Measurements from ENCODE around the gene VLDLR. TPM values are rescaled to one million over a fixed set of nuclear protein-coding genes. Genes with fewer than 3 reads are reported as not detected.

VLDLR gene
- 26.6 TPM for polyA plus RNA-seq (2012; ENCODE audit: insufficient read length, low read depth)

DNA sequence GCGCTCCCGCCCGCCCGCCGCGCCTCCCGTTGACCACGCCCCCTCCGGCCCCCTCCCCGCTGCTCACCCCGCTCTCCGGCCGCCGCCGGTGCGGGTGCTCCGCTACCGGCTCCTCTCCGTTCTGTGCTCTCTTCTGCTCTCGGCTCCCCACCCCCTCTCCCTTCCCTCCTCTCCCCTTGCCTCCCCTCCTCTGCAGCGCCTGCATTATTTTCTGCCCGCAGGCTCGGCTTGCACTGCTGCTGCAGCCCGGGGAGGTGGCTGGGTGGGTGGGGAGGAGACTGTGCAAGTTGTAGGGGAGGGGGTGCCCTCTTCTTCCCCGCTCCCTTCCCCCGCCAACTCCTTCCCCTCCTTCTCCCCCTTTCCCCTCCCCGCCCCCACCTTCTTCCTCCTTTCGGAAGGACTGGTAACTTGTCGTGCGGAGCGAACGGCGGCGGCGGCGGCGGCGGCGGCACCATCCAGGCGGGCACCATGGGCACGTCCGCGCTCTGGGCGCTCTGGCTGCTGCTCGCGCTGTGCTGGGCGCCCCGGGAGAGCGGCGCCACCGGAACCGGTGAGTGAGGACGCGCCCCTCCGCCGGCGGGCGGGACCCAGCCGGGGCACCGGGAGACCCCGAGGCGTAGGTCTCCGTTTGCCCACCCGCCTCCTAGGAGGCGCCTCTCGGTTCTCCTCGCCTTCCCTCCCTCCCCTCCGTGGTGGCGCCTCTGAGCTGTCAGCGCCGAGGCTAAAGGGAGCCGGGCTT lies at the start of gene VLDLR:
TSS of gene VLDLR (plus strand) at position 66 of the 739 bp plus-strand sequence. CDS start at position 469, 403 bp downstream.
- TF ChIP-seq TAF1 (IDR thresholded peaks at IDR 0.05; ENCODE audit: borderline replicate concordance, insufficient read depth, low read length) (no peak), POLR2AphosphoS5 (IDR thresholded peaks at IDR 0.05; ENCODE audit: low read depth, low read length) (no peak), SIN3A (IDR thresholded peaks at IDR 0.05; ENCODE audit: borderline replicate concordance, insufficient read depth, low read length) (no peak), FOXP2 (optimal IDR thresholded peaks at IDR 0.05; ENCODE audit: borderline replicate concordance, extremely low read depth, extremely low read length, insufficient read depth) (no peak)
- TF ChIP-seq, protein P1, sequence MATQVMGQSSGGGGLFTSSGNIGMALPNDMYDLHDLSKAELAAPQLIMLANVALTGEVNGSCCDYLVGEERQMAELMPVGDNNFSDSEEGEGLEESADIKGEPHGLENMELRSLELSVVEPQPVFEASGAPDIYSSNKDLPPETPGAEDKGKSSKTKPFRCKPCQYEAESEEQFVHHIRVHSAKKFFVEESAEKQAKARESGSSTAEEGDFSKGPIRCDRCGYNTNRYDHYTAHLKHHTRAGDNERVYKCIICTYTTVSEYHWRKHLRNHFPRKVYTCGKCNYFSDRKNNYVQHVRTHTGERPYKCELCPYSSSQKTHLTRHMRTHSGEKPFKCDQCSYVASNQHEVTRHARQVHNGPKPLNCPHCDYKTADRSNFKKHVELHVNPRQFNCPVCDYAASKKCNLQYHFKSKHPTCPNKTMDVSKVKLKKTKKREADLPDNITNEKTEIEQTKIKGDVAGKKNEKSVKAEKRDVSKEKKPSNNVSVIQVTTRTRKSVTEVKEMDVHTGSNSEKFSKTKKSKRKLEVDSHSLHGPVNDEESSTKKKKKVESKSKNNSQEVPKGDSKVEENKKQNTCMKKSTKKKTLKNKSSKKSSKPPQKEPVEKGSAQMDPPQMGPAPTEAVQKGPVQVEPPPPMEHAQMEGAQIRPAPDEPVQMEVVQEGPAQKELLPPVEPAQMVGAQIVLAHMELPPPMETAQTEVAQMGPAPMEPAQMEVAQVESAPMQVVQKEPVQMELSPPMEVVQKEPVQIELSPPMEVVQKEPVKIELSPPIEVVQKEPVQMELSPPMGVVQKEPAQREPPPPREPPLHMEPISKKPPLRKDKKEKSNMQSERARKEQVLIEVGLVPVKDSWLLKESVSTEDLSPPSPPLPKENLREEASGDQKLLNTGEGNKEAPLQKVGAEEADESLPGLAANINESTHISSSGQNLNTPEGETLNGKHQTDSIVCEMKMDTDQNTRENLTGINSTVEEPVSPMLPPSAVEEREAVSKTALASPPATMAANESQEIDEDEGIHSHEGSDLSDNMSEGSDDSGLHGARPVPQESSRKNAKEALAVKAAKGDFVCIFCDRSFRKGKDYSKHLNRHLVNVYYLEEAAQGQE (IDR thresholded peaks at IDR 0.05; ENCODE audit: insufficient read depth in 1 of 2, low read depth in 2 of 2, low read length in 2 of 2), result no peak

- TF ChIP-seq SIN3A (IDR thresholded peaks at IDR 0.05; ENCODE audit: borderline replicate concordance, insufficient read depth, low read length) (no peak), TAF1 (IDR thresholded peaks at IDR 0.05; ENCODE audit: borderline replicate concordance, insufficient read depth, low read length) (no peak), FOXP2 (optimal IDR thresholded peaks at IDR 0.05; ENCODE audit: borderline replicate concordance, extremely low read depth, extremely low read length, insufficient read depth) (no peak), POLR2AphosphoS5 (IDR thresholded peaks at IDR 0.05; ENCODE audit: low read depth, low read length) (no peak)
- TF ChIP-seq, protein P1 (IDR thresholded peaks at IDR 0.05; ENCODE audit: insufficient read depth in 1 of 2, low read depth in 2 of 2, low read length in 2 of 2), result no peak
Measured at GRCh38 chr9:2574203-2574602, 47.4 kb upstream of the VLDLR start.

DNA sequence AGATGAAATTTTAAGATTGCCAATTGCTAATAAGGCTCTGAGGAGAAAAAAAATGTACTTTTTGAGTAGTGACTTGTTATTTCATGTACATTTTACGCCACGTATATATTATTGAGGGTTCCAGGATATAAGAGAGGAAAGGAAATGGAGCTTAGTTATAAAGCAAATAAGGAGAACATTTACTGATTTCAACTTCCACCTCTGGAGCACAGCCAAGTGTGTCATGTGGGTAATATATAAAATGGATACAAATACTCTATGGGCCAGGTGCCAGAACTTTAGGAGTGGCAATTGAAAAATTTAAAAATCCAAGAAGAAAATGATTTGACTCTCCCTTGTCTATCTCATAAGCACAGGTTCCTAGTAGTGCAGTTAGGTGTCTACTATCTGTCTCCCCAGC lies 45.0 kb upstream of the VLDLR start:
- TF ChIP-seq, protein P1 (IDR thresholded peaks at IDR 0.05; ENCODE audit: insufficient read depth in 1 of 2, low read depth in 2 of 2, low read length in 2 of 2), result no peak
- no peak for TF ChIP-seq TAF1 (IDR thresholded peaks at IDR 0.05; ENCODE audit: borderline replicate concordance, insufficient read depth, low read length)
- no peak for TF ChIP-seq FOXP2 (optimal IDR thresholded peaks at IDR 0.05; ENCODE audit: borderline replicate concordance, extremely low read depth, extremely low read length, insufficient read depth)
- TF ChIP-seq SIN3A (IDR thresholded peaks at IDR 0.05; ENCODE audit: borderline replicate concordance, insufficient read depth, low read length), result no peak
- no peak for TF ChIP-seq POLR2AphosphoS5 (IDR thresholded peaks at IDR 0.05; ENCODE audit: low read depth, low read length)

DNA sequence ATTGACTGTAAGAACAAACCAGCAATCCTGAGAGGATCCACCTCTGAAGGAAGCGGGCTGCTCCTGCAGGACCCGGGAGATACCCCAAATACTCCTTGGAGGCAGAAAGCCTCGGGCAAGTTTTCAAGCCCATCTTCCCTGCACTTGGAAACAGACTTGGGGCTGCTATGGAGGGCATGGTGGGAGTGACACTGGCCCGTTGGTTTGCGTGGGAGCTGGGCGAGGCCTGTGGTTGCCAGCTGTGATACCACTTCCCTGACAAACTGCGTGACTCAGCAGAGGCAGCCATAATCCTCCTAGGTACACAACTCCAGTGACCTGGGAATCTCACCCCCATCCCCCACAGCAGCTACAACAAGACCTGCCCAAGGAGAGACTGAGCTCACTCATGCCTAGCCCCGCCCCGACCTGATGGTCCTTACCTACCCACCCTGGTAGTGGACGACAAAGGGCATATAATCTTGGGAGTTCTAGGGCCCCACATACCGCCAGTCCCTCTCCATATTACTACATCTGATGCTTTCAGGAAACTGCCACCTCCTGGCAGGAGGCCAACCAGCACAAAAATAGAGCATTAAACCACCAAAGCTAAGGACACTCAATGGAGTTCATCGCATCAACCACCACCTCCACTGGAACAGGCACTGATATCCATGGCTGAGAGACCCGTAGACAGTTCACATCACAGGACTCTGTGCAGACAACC lies 38.1 kb upstream of the VLDLR start:
- TF ChIP-seq TAF1 (IDR thresholded peaks at IDR 0.05; ENCODE audit: borderline replicate concordance, insufficient read depth, low read length) (no peak), POLR2AphosphoS5 (IDR thresholded peaks at IDR 0.05; ENCODE audit: low read depth, low read length) (no peak), FOXP2 (optimal IDR thresholded peaks at IDR 0.05; ENCODE audit: borderline replicate concordance, extremely low read depth, extremely low read length, insufficient read depth) (no peak), SIN3A (IDR thresholded peaks at IDR 0.05; ENCODE audit: borderline replicate concordance, insufficient read depth, low read length) (no peak)
- TF ChIP-seq, protein P1 (IDR thresholded peaks at IDR 0.05; ENCODE audit: insufficient read depth in 1 of 2, low read depth in 2 of 2, low read length in 2 of 2), result no peak
